HG02885 (cell line): Measurements from ENCODE around the gene OR2B2.

Experiments
- ATAC-seq: cut with Tn5 transposase; IDR thresholded peaks from one replicate; pipeline ENCODE4 v1.9.1; 2021; ENCODE audit warnings: mild to moderate bottlenecking; ENCODE audit not compliant: unreplicated experiment, poor library complexity

The OR2B2 gene

GRCh38 chr6:27868311-27868710 is 43.9 kb downstream of the OR2B2 start:
- ATAC-seq: no peak

GRCh38 chr6:27867945-27868300 is 44.3 kb downstream of the OR2B2 start:
- no peak for ATAC-seq

GRCh38 chr6:27867051-27867944 is 44.9 kb downstream of the OR2B2 start:
- ATAC-seq: peak; percentile 29

- ATAC-seq: peak; percentile 15
Observed at GRCh38 chr6:27866357-27867050, 45.7 kb downstream of the OR2B2 start.

GRCh38 chr6:27865850-27866356 is 46.3 kb downstream of the OR2B2 start:
- peak; percentile 15 for ATAC-seq

- peak; percentile 69 for ATAC-seq
Observed at GRCh38 chr6:27864906-27865849, 47.0 kb downstream of the OR2B2 start.

- ATAC-seq: no peak
Observed at GRCh38 chr6:27863962-27864905, 48.0 kb downstream of the OR2B2 start.

- no peak for ATAC-seq
Observed at GRCh38 chr6:27862396-27863066, 49.7 kb downstream of the OR2B2 start.

GRCh38 chr6:27861861-27862260 is 50.3 kb downstream of the OR2B2 start:
- no peak for ATAC-seq

- ATAC-seq: no peak
Observed at GRCh38 chr6:27861276-27861840, 50.8 kb downstream of the OR2B2 start.
